Gastrocnemius medialis (tissue), 4 donors: Measurements from ENCODE around the gene QPRT. TPM values are rescaled to one million over a fixed set of nuclear protein-coding genes. Genes with fewer than 3 reads are reported as not detected.

Experiments used
- ATAC-seq, 2 donors: fragments of 150-250 bp; one replicate each; pipeline ENCODE4 v1.9.1; 2016
- DNase-seq, 2 donors: peaks; one replicate each; pipeline ENCODE4 v3.0.0-alpha.2; 2019
- H3K27ac ChIP-seq, 4 donors: fragments of 200-600 bp; sonication (generic); 1 replicate in 1 of 4; 2 replicates in 3 of 4; pipeline ENCODE4 v1.5.1; 2016 to 2018; ENCODE audit warnings: mild to moderate bottlenecking in 2 of 4, moderate library complexity in 1 of 4
- H3K27me3 ChIP-seq, 3 donors: fragments of 200-600 bp; sonication (generic) in 2 of 3; 1 replicate in 1 of 3; 2 replicates in 2 of 3; pipeline versions ENCODE4 v1.5.1 to v1.6.0; 2016 to 2019; ENCODE audit warnings: mild to moderate bottlenecking in 1 of 3, moderate library complexity in 1 of 3
- H3K36me3 ChIP-seq, 2 donors: fragments of 200-600 bp; sonication (generic) in 1 of 2; one replicate each; pipeline ENCODE4 v1.5.1; 2017 to 2018
- H3K4me1 ChIP-seq, 2 donors: fragments of 200-600 bp; sonication (generic) in 1 of 2; one replicate each; pipeline ENCODE4 v1.5.1; 2016 to 2017; ENCODE audit warnings: mild to moderate bottlenecking in 2 of 2
- H3K4me3 ChIP-seq, 4 donors: fragments of 200-600 bp; sonication (generic) in 3 of 4; 1 replicate in 1 of 4; 2 replicates in 3 of 4; pipeline ENCODE4 v1.5.1; 2016 to 2019; ENCODE audit warnings: mild to moderate bottlenecking in 2 of 4
- H3K9me3 ChIP-seq, 3 donors: fragments of 200-600 bp; sonication (generic) in 2 of 3; 1 replicate in 1 of 3; 2 replicates in 2 of 3; pipeline ENCODE4 v1.5.1; 2016 to 2019
- POLR2A ChIP-seq, 2 donors: fragments of 450-650 bp; IDR thresholded peaks; one replicate each; pipeline ENCODE4 v1.6.1; 2017; ENCODE audit warnings: antibody characterized with exemption in 2 of 2, mild to moderate bottlenecking in 2 of 2, moderate library complexity in 2 of 2
- in situ Hi-C, 4 donors: fragments of 200-750 bp; cut with MboI; loops; one replicate each; pipeline versions ENCODE4 v1.15.0 to v1.8.0; 2017; ENCODE audit warnings: low sequenced_read_pairs in 4 of 4
- intact Hi-C: fragments of 100-400 bp; cut with DNase I; formaldehyde crosslinking; loops from one replicate; pipeline ENCODE4 v1.15.1; 2023; ENCODE audit warnings: low total_unique reads
- total RNA-seq, 4 donors: library from RNA; depleted of rRNA; stranded (reverse); fragments of >200 nt; gene quantifications; one replicate each; pipeline versions ENCODE4 v1.1.0 to v1.2.3, GENCODE V29; 2016
- TF ChIP-seq, protein P1 (sequence below), 5 experiments: fragments of 450-650 bp in 3 of 5; fragments of 200-600 bp in 2 of 5; sonication (generic) in 2 of 5; IDR thresholded peaks in 4 of 5; conservative IDR thresholded peaks in 1 of 5; 1 replicate in 4 of 5; 2 replicates in 1 of 5; pipeline ENCODE4 v1.5.1; 2016 to 2019; ENCODE audit warnings: antibody characterized with exemption in 5 of 5, mild to moderate bottlenecking in 3 of 5, moderate library complexity in 3 of 5

QPRT gene
- total RNA-seq, 4 donors from 2014 or later, result 0.78 to 2.5 (median 1.5) TPM

DNA sequence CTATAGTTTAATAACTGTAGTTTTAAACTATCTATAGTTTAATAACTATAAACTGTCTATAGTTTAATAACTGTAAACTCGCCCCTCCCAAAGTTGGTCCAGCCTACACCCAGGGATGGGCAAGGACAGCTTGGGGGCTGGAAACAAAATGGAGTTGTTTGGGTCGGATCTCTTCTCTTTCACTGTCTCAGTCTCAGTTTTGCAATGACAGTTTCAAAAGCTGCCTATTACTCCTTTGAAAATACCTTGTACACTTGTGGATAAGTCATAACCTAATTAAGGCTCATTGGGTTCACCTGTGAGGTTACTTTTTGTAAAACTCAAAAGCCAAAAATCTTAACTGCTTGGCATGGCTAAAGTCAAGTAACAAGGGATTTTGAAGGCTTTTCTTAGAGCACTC, 35.4 kb downstream of the QPRT start:
- intact Hi-C loops (no loop called here), in situ Hi-C loops (loop anchor here in 1 of 4 donors (10.0 kb wide), 1 partner anchor 70 kb away; no protein-coding TSS in a partner anchor)
- Histone ChIP-seq H3K36me3 (no peaks in the 10 kb centered on the region), H3K27me3 (no peaks in the 10 kb centered on the region), H3K4me1 (peaks cover 0 to 3% of the 10 kb centered on the region in 2 donors), H3K9me3 (no peaks in the 10 kb centered on the region), H3K4me3 (no peak overlapping the region), H3K27ac (no peak overlapping the region)
- TF ChIP-seq POLR2A (IDR thresholded peaks at IDR 0.05), result no peak
- TF ChIP-seq, protein P1, sequence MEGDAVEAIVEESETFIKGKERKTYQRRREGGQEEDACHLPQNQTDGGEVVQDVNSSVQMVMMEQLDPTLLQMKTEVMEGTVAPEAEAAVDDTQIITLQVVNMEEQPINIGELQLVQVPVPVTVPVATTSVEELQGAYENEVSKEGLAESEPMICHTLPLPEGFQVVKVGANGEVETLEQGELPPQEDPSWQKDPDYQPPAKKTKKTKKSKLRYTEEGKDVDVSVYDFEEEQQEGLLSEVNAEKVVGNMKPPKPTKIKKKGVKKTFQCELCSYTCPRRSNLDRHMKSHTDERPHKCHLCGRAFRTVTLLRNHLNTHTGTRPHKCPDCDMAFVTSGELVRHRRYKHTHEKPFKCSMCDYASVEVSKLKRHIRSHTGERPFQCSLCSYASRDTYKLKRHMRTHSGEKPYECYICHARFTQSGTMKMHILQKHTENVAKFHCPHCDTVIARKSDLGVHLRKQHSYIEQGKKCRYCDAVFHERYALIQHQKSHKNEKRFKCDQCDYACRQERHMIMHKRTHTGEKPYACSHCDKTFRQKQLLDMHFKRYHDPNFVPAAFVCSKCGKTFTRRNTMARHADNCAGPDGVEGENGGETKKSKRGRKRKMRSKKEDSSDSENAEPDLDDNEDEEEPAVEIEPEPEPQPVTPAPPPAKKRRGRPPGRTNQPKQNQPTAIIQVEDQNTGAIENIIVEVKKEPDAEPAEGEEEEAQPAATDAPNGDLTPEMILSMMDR (IDR thresholded peaks at IDR 0.05 in 4 of 5, conservative IDR thresholded peaks at IDR 0.05 in 1 of 5), result no peak
- no peak for DNase-seq
- ATAC-seq, result no peak

DNA sequence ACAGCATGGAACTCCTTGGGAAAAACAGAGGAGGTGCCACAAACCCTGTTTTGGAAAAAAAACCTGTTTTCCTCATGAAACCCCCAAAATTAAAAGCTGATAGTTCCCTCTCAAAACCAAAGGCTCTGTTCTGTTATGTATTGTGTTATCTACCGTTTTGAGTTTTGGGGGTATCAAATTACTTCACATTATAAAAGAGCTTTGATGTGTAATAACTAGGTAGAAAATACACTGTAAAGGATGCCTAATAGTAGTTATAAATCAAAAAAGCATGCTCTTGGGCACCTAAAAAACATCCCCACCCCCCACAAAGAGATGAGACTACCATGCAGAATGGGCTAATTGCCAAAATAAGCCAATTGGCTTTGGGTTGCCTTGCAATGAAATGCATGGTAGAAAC, 36.0 kb downstream of the QPRT start:
- Histone ChIP-seq H3K27ac (no peak overlapping the region), H3K27me3 (no peaks in the 10 kb centered on the region), H3K9me3 (no peaks in the 10 kb centered on the region), H3K36me3 (no peaks in the 10 kb centered on the region), H3K4me1 (peaks cover 0 to 3% of the 10 kb centered on the region in 2 donors), H3K4me3 (no peak overlapping the region)
- in situ Hi-C loops, result loop anchor here in 1 of 4 donors (10.0 kb wide), 1 partner anchor 70 kb away; no protein-coding TSS in a partner anchor
- TF ChIP-seq POLR2A (IDR thresholded peaks at IDR 0.05), result no peak
- TF ChIP-seq, protein P1 (IDR thresholded peaks at IDR 0.05 in 4 of 5, conservative IDR thresholded peaks at IDR 0.05 in 1 of 5), result no peak
- no peak for ATAC-seq
- intact Hi-C loops, result no loop called here
- no peak for DNase-seq

DNA sequence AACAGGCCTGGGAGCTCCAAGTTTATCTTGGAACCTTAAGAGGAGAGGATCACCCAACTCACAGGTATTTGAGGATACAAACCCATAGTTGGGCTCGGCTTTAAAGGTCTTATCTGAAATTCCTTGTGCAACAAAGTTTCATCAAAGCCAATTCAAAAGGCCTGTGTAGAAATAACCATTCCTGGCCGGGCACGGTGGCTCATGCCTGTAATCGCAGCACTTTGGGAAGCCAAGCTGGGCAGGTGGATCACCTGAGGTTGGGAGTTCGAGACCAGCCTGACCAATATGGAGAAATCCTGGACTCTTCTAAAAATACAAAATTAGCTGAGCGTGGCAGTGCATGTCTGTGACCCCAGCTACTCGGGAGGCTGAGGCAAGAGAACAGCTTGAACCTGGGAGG, 38.1 kb downstream of the QPRT start:
- intact Hi-C loops, result no loop called here
- in situ Hi-C loops, result loop anchor here in 1 of 4 donors (10.0 kb wide), 1 partner anchor 68 kb away; no protein-coding TSS in a partner anchor

DNA sequence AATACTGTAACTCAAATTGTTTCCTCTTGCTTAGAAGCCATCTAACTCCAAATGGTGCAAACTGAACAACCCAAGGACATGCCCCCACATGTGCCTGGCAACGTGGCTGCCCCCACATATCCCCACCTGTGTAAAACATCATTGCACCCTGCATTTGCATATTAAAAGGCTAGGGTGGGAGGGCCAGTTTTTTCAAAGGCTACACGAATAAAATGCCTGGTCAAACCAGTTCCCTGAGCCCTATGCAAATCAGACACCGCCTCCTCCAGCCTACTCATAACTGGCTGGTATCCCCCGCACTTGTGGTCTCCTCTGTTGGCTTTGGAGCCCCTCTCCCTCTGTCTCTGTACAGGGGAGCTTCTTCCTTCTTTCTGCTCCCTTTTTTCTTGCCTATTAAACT, 40.1 kb downstream of the QPRT start:
- Histone ChIP-seq H3K36me3 (no peaks in the 10 kb centered on the region), H3K27ac (no peak overlapping the region), H3K9me3 (no peaks in the 10 kb centered on the region), H3K4me3 (no peak overlapping the region), H3K4me1 (no peaks in the 10 kb centered on the region), H3K27me3 (no peaks in the 10 kb centered on the region)
- ATAC-seq (no peak), DNase-seq (no peak)
- no peak for TF ChIP-seq POLR2A (IDR thresholded peaks at IDR 0.05)
- TF ChIP-seq, protein P1 (IDR thresholded peaks at IDR 0.05 in 4 of 5, conservative IDR thresholded peaks at IDR 0.05 in 1 of 5), result no peak
- intact Hi-C loops (no loop called here), in situ Hi-C loops (loop anchor here in 1 of 4 donors (10.0 kb wide), 1 partner anchor 66 kb away; no protein-coding TSS in a partner anchor)

More for the DNA sequence above, 38.1 kb downstream of the QPRT start:
- Histone ChIP-seq H3K4me1 (no peaks in the 10 kb centered on the region), H3K9me3 (no peaks in the 10 kb centered on the region), H3K4me3 (no peak overlapping the region), H3K36me3 (no peaks in the 10 kb centered on the region), H3K27me3 (no peaks in the 10 kb centered on the region), H3K27ac (no peak overlapping the region)
- TF ChIP-seq POLR2A (IDR thresholded peaks at IDR 0.05), result no peak
- TF ChIP-seq, protein P1 (IDR thresholded peaks at IDR 0.05 in 4 of 5, conservative IDR thresholded peaks at IDR 0.05 in 1 of 5), result no peak
- ATAC-seq (no peak), DNase-seq (no peak)

DNA sequence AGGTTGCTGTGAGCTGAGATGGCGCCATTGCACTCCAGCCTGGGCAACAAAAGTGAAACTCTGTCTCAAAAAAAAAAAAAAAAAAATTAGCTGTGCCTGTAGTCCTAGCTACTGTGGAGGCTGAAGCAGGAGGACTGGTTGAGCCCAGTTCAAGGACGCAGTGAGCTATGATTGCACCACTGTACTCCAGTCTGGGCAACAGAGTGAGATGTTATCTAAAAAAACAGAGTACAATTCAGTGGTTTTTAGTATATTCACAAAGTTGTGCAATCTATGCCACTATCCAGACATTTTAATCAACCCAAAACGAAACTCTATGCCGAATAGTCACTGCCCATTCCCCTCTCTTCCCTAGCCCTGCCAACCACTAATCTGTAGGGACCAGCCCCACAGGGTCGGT, 41.7 kb downstream of the QPRT start:
- in situ Hi-C loops (no loop called here), intact Hi-C loops (no loop called here)
- no peaks in the 10 kb centered on the region for H3K27me3 ChIP-seq
- TF ChIP-seq, protein P1 (IDR thresholded peaks at IDR 0.05 in 4 of 5, conservative IDR thresholded peaks at IDR 0.05 in 1 of 5), result no peak
- TF ChIP-seq POLR2A (IDR thresholded peaks at IDR 0.05), result no peak
- ATAC-seq (no peak), DNase-seq (no peak)
- H3K36me3 ChIP-seq, result no peaks in the 10 kb centered on the region
- H3K27ac ChIP-seq, result no peak overlapping the region
- no peak overlapping the region for H3K4me3 ChIP-seq
- no peaks in the 10 kb centered on the region for H3K9me3 ChIP-seq
- H3K4me1 ChIP-seq, result no peaks in the 10 kb centered on the region
